GM18511 (cell line): ENCODE results near the gene SUFU.

Experiments
- ATAC-seq: cut with Tn5 transposase; IDR thresholded peaks from one replicate; pipeline ENCODE4 v1.9.1; 2021; ENCODE audit warnings: mild to moderate bottlenecking, moderate library complexity; ENCODE audit not compliant: unreplicated experiment

SUFU gene

GRCh38 chr10:102546606-102547320, 43.0 kb downstream of the SUFU start:
- ATAC-seq: no peak

GRCh38 chr10:102549549-102549948, 45.8 kb downstream of the SUFU start:
- ATAC-seq: no peak

GRCh38 chr10:102550636-102551210, 47.0 kb downstream of the SUFU start:
- no peak for ATAC-seq

- ATAC-seq: no peak
Observed at GRCh38 chr10:102552533-102552932, 48.8 kb downstream of the SUFU start.

- ATAC-seq: no peak
Observed at GRCh38 chr10:102553771-102554170, 50.0 kb downstream of the SUFU start.

GRCh38 chr10:102554531-102554930, 50.8 kb downstream of the SUFU start:
- ATAC-seq: no peak

GRCh38 chr10:102555781-102556328, 52.1 kb downstream of the SUFU start:
- no peak for ATAC-seq

GRCh38 chr10:102557569-102557968, 53.8 kb downstream of the SUFU start:
- ATAC-seq: no peak

- ATAC-seq: no peak
Observed at GRCh38 chr10:102559764-102560163, 56.0 kb downstream of the SUFU start.

- ATAC-seq: no peak
Observed at GRCh38 chr10:102564209-102564834, 60.5 kb downstream of the SUFU start.

- ATAC-seq: no peak
Observed at GRCh38 chr10:102565793-102566192, 62.0 kb downstream of the SUFU start.

- ATAC-seq: no peak
Observed at GRCh38 chr10:102578782-102579181, 75.0 kb downstream of the SUFU start.

- ATAC-seq: no peak
Observed at GRCh38 chr10:102579328-102579727, 75.6 kb downstream of the SUFU start.

- no peak for ATAC-seq
Observed at GRCh38 chr10:102580230-102580629, 76.5 kb downstream of the SUFU start.

GRCh38 chr10:102581401-102581800, 77.6 kb downstream of the SUFU start:
- no peak for ATAC-seq

- no peak for ATAC-seq
Observed at GRCh38 chr10:102581981-102582580, 78.3 kb downstream of the SUFU start.

GRCh38 chr10:102583435-102584417, 80.0 kb downstream of the SUFU start:
- ATAC-seq: no peak

GRCh38 chr10:102585026-102585425, 81.3 kb downstream of the SUFU start:
- no peak for ATAC-seq

GRCh38 chr10:102586858-102587257, 83.1 kb downstream of the SUFU start:
- ATAC-seq: no peak

- no peak for ATAC-seq
Observed at GRCh38 chr10:102588875-102589274, 85.1 kb downstream of the SUFU start.
